Measurements from ENCODE around the gene RANBP17.

DNA sequence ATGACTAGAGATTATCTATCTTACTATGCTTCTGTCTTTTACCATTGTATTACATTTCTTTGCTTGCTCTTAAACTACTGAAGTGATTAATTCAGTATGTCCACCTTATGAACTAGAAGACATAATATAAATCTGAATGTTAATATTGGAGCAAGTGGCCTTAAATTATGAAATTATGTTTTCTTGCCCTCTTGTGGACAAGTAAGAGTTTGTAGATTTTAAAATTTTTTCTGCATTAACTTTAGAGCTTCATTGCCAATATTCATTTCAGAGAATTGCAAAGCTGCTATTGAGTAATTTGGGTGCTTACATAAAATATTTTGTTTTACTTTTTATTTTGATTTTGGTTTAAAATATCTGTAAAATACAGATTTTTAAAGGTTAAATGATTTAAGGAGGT, 55.3 kb downstream of the RANBP17 start:
- no peak for TF ChIP-seq POLR2A (IDR thresholded peaks at IDR 0.05)
- TF ChIP-seq, protein P1, sequence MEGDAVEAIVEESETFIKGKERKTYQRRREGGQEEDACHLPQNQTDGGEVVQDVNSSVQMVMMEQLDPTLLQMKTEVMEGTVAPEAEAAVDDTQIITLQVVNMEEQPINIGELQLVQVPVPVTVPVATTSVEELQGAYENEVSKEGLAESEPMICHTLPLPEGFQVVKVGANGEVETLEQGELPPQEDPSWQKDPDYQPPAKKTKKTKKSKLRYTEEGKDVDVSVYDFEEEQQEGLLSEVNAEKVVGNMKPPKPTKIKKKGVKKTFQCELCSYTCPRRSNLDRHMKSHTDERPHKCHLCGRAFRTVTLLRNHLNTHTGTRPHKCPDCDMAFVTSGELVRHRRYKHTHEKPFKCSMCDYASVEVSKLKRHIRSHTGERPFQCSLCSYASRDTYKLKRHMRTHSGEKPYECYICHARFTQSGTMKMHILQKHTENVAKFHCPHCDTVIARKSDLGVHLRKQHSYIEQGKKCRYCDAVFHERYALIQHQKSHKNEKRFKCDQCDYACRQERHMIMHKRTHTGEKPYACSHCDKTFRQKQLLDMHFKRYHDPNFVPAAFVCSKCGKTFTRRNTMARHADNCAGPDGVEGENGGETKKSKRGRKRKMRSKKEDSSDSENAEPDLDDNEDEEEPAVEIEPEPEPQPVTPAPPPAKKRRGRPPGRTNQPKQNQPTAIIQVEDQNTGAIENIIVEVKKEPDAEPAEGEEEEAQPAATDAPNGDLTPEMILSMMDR (IDR thresholded peaks at IDR 0.05): no peak
